AG09309 (cell line): ENCODE results near the gene ACADM.
"Not testable (repeated sequence)": the region's sequence is repeated elsewhere in the genome, so short reads cannot be mapped to it uniquely, and the experiment has no call there.

ENCODE experiments used
- DNase-seq: peaks from one replicate; pipeline ENCODE4 v3.0.0-alpha.2; 2010; ENCODE audit warnings: low read depth
- H3K4me3 ChIP-seq: 2 replicates; pipeline ENCODE4 v1.5.1; 2011; ENCODE audit warnings: mild to moderate bottlenecking, low read depth, low read length, moderate library complexity; ENCODE audit not compliant: control insufficient read depth
- CTCF ChIP-seq: IDR thresholded peaks from 2 replicates; pipeline ENCODE4 v1.5.1; 2011; ENCODE audit warnings: mild to moderate bottlenecking, low read depth, low read length, inconsistent platforms; ENCODE audit not compliant: insufficient read depth, control insufficient read depth; ENCODE audit errors: missing control alignments

The ACADM gene

GRCh38 chr1:75765697-75766355, 41.3 kb downstream of the ACADM start:
- DNase-seq, result peak; percentile 46
- no peak for TF ChIP-seq CTCF
- H3K4me3 ChIP-seq, result no peak overlapping the region

- DNase-seq, result no peak
- TF ChIP-seq CTCF, result no peak
- no peak overlapping the region for H3K4me3 ChIP-seq
These were observed 43.5 kb downstream of the ACADM start for GRCh38 chr1:75768016-75768415.

- H3K4me3 ChIP-seq, result no peak overlapping the region
- DNase-seq, result no peak
- TF ChIP-seq CTCF, result no peak
These were observed 46.3 kb downstream of the ACADM start for GRCh38 chr1:75770761-75771160.

DNA sequence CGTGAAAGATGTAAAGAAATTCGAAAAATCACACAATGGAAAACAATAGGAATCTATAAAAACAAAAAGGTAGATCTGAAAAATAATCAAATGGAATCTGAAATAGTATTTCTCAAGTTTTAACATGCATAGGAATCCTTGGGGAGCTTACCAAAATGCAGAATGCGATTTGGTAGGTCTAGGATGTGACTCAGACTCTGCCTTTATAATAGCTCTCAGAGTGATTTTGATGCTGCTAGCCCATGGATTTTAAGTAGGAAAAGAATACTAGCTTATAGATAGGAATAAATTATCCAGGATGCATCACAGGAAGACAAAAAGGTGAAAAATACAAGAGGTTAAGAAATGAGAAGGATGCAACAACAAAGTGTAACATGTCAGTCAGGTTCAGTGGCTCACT, 47.5 kb downstream of the ACADM start:
- DNase-seq, result no peak
- no peak for TF ChIP-seq CTCF
- H3K4me3 ChIP-seq, result no peak overlapping the region

DNA sequence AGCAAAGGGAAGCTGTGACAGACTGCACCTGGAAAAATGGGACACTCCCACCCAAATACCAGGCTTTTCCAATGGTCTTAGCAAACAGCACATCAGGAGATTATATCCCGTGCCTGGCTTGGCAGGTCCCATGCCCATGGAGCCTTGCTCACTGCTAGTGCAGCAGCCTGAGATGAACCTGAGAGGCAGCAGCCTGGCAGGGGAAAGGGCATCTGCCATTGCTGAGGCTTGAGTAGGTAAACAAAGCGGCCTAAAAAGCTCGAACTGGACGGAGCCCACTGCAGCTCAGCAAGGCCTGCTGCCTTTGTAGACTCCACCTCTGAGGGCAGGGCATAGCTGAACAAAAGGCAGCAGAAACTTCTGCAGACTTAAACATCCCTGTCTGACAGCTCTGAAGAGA, 53.3 kb downstream of the ACADM start:
- DNase-seq, H3K4me3 ChIP-seq: not testable (repeated sequence)

- H3K4me3 ChIP-seq, DNase-seq: not testable (repeated sequence)
These were observed 54.2 kb downstream of the ACADM start for GRCh38 chr1:75778694-75779093.

- not testable (repeated sequence) for DNase-seq, H3K4me3 ChIP-seq
These were observed 55.7 kb downstream of the ACADM start for GRCh38 chr1:75780183-75780582.

DNA sequence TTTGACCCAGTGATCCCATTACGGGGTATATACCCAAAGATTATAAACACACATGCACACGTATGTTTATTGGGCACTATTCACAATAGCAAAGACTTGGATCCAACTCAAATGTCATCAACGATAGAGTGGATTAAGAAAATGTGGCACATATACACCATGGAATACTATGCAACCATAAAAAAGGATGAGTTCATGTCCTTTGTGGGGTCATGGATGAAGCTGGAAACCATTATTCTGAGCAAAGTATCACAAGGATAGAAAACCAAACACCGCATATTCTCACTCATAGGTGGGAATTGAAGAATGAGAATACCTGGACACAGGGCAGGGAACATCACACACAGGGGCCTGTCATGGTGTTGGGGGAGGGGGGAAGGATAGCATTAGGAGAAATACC, 59.4 kb downstream of the ACADM start:
- DNase-seq, H3K4me3 ChIP-seq: not testable (repeated sequence)

DNA sequence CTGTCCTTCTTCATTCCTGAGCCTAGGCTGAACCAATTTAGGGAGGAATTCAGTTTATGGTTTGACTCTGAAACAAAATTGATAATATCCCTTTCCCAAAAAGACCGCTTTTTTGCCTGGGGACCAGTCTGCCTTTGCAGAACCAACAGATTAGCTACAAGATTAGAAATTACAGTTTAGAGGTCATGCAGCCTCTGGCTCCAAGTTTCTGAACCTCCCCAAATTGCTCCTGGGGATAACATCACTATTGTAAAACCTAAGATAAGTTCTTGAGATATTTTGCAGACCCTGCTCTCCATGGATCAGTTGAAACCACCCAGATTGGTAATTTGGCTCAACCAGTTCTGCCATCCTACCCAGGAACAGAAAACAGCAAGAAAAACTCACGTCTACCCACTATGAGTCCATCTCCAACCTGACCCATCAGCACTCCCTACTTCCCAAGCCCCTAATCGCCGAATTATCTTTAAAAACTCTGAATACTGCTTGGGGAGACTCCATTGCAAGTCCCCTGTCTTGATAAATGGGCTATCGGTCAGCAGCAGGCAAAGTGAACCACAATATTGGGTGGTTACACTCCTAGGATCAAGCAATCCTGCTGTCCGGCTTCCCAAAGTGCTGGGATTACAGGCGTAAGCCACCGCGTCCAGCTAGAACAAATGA, 60.9 kb downstream of the ACADM start:
- peak; percentile 10 for DNase-seq
- H3K4me3 ChIP-seq, result peak overlapping the region; percentile 86
- no peak for TF ChIP-seq CTCF
